SK-MEL-5 (cell line): ENCODE results near the gene PLA2G7. TPM values are rescaled to one million over a fixed set of nuclear protein-coding genes. Genes with fewer than 3 reads are reported as not detected.

ENCODE experiments used
- DNase-seq: peaks from one replicate; pipeline ENCODE4 v3.0.0-alpha.2; 2016; ENCODE audit warnings: low read depth, low spot score
- in situ Hi-C: cut with HindIII; loops from 2 replicates; pipeline ENCODE4 v1.10.0; 2016; ENCODE audit warnings: low sequenced_read_pairs, high pct_unique_total_duplicates, low pct_unique_long_range_greater_than_20kb
- total RNA-seq: library from RNA; depleted of rRNA; stranded (reverse); fragments of >200 nt; shearing (Covaris generic); gene quantifications from 2 replicates; pipeline ENCODE4 v1.2.3, GENCODE V29; 2014

PLA2G7 gene
- total RNA-seq, 1 experiment from 2014 or later, result 0.53 TPM

- no peak for DNase-seq
- in situ Hi-C loops, result no loop called here
Observed at GRCh38 chr6:46715141-46715540, 20.0 kb downstream of the PLA2G7 start.

GRCh38 chr6:46711491-46711890 lies 23.7 kb downstream of the PLA2G7 start:
- no peak for DNase-seq
- in situ Hi-C loops, result no loop called here

GRCh38 chr6:46706464-46706863 lies 28.7 kb downstream of the PLA2G7 start:
- in situ Hi-C loops, result no loop called here
- no peak for DNase-seq

- in situ Hi-C loops, result no loop called here
- DNase-seq, result peak; percentile 62
Observed at GRCh38 chr6:46704562-46704961, 30.6 kb downstream of the PLA2G7 start.

GRCh38 chr6:46699970-46700369 lies 35.2 kb downstream of the PLA2G7 start:
- DNase-seq, result no peak
- in situ Hi-C loops, result no loop called here

GRCh38 chr6:46690911-46691451 lies 44.2 kb downstream of the PLA2G7 start:
- DNase-seq, result no peak
- in situ Hi-C loops, result no loop called here

- in situ Hi-C loops, result no loop called here
Observed at GRCh38 chr6:46690141-46690755, 44.9 kb downstream of the PLA2G7 start.

GRCh38 chr6:46689657-46690056 lies 45.5 kb downstream of the PLA2G7 start:
- in situ Hi-C loops, result no loop called here
- DNase-seq, result no peak

More at GRCh38 chr6:46690141-46690755, 44.9 kb downstream of the PLA2G7 start:
- no peak for DNase-seq

GRCh38 chr6:46688966-46689335 lies 46.2 kb downstream of the PLA2G7 start:
- DNase-seq, result no peak
- in situ Hi-C loops, result no loop called here

GRCh38 chr6:46688117-46688965 lies 46.8 kb downstream of the PLA2G7 start:
- in situ Hi-C loops, result no loop called here
- DNase-seq, result no peak

- in situ Hi-C loops, result no loop called here
- no peak for DNase-seq
Observed at GRCh38 chr6:46687619-46688097, 47.5 kb downstream of the PLA2G7 start, which contains the start of gene TDRD6. TDRD6 (plus strand) TSS chr6:46687885; CDS start chr6:46688129, 244 bp downstream.

GRCh38 chr6:46684771-46685170 lies 50.4 kb downstream of the PLA2G7 start:
- in situ Hi-C loops, result no loop called here
- no peak for DNase-seq

- in situ Hi-C loops, result no loop called here
- DNase-seq, result peak; percentile 26
Observed at GRCh38 chr6:46677314-46677654, 57.9 kb downstream of the PLA2G7 start.

GRCh38 chr6:46676604-46677313 lies 58.4 kb downstream of the PLA2G7 start:
- DNase-seq, result no peak
- in situ Hi-C loops, result no loop called here

- in situ Hi-C loops, result no loop called here
- peak; percentile 53 for DNase-seq
Observed at GRCh38 chr6:46674410-46674809, 60.8 kb downstream of the PLA2G7 start.

- DNase-seq, result no peak
- in situ Hi-C loops, result no loop called here
Observed at GRCh38 chr6:46667377-46667776, 67.8 kb downstream of the PLA2G7 start.

- in situ Hi-C loops, result no loop called here
- DNase-seq, result no peak
Observed at GRCh38 chr6:46661483-46661882, 73.7 kb downstream of the PLA2G7 start.

- DNase-seq, result no peak
- in situ Hi-C loops, result no loop called here
Observed at GRCh38 chr6:46657642-46658041, 77.5 kb downstream of the PLA2G7 start.
